ENCODE results near the gene VPS13D.

Gene VPS13D

GRCh38 chr1:12279003-12279402 is 49.2 kb downstream of the VPS13D start:
- Histone ChIP-seq H3K9ac (ENCODE audit: insufficient read length) (no peak overlapping the region), H3K36me3 (ENCODE audit: insufficient read depth, low read length) (peaks cover 49% of the 10 kb centered on the region), H3K9me3 (ENCODE audit: low read depth, low read length) (no peaks in the 10 kb centered on the region), H3K27ac (no peak overlapping the region), H3K4me3 (no peak overlapping the region)
- TF ChIP-seq EZH2 (IDR thresholded peaks at IDR 0.05) (no peak), POLR2AphosphoS5 (IDR thresholded peaks at IDR 0.05; ENCODE audit: borderline replicate concordance, low read depth, low read length) (no peak)
- DNase-seq (ENCODE audit: low read depth, low spot score), result no peak

- Histone ChIP-seq H3K4me3 (no peak overlapping the region), H3K9ac (ENCODE audit: insufficient read length) (no peak overlapping the region), H3K27ac (no peak overlapping the region), H3K9me3 (ENCODE audit: low read depth, low read length) (no peaks in the 10 kb centered on the region), H3K36me3 (ENCODE audit: insufficient read depth, low read length) (peaks cover 49% of the 10 kb centered on the region)
- no peak for TF ChIP-seq FOXP2 (optimal IDR thresholded peaks at IDR 0.05; ENCODE audit: control extremely low read depth, extremely low read length, insufficient read depth)
- no peak for TF ChIP-seq EZH2 (IDR thresholded peaks at IDR 0.05)
- TF ChIP-seq POLR2AphosphoS5 (IDR thresholded peaks at IDR 0.05; ENCODE audit: borderline replicate concordance, low read depth, low read length), result no peak
- DNase-seq (ENCODE audit: low read depth, low spot score), result no peak
These were observed 50.1 kb downstream of the VPS13D start for GRCh38 chr1:12279728-12280464.

- Histone ChIP-seq H3K9ac (ENCODE audit: insufficient read length) (no peak overlapping the region), H3K4me3 (no peak overlapping the region), H3K36me3 (ENCODE audit: insufficient read depth, low read length) (peaks cover 33% of the 10 kb centered on the region), H3K9me3 (ENCODE audit: low read depth, low read length) (no peaks in the 10 kb centered on the region), H3K27ac (no peak overlapping the region)
- TF ChIP-seq EZH2 (IDR thresholded peaks at IDR 0.05), result no peak
- no peak for TF ChIP-seq FOXP2 (optimal IDR thresholded peaks at IDR 0.05; ENCODE audit: control extremely low read depth, extremely low read length, insufficient read depth)
- TF ChIP-seq POLR2AphosphoS5 (IDR thresholded peaks at IDR 0.05; ENCODE audit: borderline replicate concordance, low read depth, low read length), result no peak
- DNase-seq (ENCODE audit: low read depth, low spot score), result no peak
These were observed 52.3 kb downstream of the VPS13D start for GRCh38 chr1:12282142-12282541.

DNA sequence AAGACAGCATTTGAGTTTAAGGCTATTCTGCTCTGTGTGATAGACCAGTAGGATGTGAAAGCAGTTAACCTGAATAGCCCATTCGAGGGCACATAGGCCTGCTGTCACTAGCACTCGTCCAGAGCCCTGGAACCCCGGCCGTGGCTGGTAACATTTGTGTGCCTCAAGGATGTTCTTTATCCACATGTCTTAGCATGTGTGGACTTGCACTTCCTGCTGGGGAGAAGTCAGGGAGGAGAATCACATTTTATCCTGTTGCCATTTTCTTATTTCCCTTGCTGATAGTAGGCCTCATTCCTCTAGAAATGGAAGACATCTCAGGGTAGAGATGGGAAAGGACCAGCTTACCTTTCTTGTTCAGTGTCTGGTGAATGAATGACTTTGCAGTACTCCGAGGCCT is 54.7 kb downstream of the VPS13D start:
- Histone ChIP-seq H3K36me3 (ENCODE audit: insufficient read depth, low read length) (peaks cover 25% of the 10 kb centered on the region), H3K27ac (no peak overlapping the region), H3K9me3 (ENCODE audit: low read depth, low read length) (no peaks in the 10 kb centered on the region), H3K4me3 (no peak overlapping the region), H3K9ac (ENCODE audit: insufficient read length) (no peak overlapping the region)
- DNase-seq (ENCODE audit: low read depth, low spot score), result no peak
- TF ChIP-seq FOXP2 (optimal IDR thresholded peaks at IDR 0.05; ENCODE audit: control extremely low read depth, extremely low read length, insufficient read depth) (no peak), POLR2AphosphoS5 (IDR thresholded peaks at IDR 0.05; ENCODE audit: borderline replicate concordance, low read depth, low read length) (no peak), EZH2 (IDR thresholded peaks at IDR 0.05) (no peak)

- no peak for TF ChIP-seq FOXP2 (optimal IDR thresholded peaks at IDR 0.05; ENCODE audit: control extremely low read depth, extremely low read length, insufficient read depth)
- TF ChIP-seq POLR2AphosphoS5 (IDR thresholded peaks at IDR 0.05; ENCODE audit: borderline replicate concordance, low read depth, low read length), result no peak
- no peak for TF ChIP-seq EZH2 (IDR thresholded peaks at IDR 0.05)
- no peaks in the 10 kb centered on the region for H3K9me3 ChIP-seq (ENCODE audit: low read depth, low read length)
- peaks cover 25% of the 10 kb centered on the region for H3K36me3 ChIP-seq (ENCODE audit: insufficient read depth, low read length)
- no peak overlapping the region for H3K27ac ChIP-seq
- no peak for DNase-seq (ENCODE audit: low read depth, low spot score)
- H3K9ac ChIP-seq (ENCODE audit: insufficient read length), result no peak overlapping the region
- H3K4me3 ChIP-seq, result no peak overlapping the region
These were observed 55.8 kb downstream of the VPS13D start for GRCh38 chr1:12285496-12286143.

DNA sequence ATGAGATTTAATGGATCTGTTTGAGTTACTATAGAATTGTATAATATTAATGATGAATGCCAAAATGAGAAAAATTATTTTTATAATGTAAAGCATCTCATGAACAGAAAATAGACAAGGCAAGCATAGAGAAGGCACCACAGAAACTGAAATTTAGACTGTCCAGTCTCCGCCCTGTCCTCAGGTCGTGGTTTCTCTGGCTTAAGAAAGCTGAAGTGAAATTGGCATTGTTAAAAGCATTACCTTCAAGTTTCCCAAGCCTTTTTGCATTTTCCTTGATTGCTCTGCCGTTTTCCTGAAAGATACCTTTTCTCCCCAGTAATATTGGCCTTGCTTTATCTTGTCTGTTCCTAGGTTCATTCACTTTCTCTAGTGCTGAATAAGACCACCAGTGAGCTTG is 58.0 kb downstream of the VPS13D start:
- no peak overlapping the region for H3K27ac ChIP-seq
- H3K36me3 ChIP-seq (ENCODE audit: insufficient read depth, low read length), result peaks cover 17% of the 10 kb centered on the region
- no peak overlapping the region for H3K4me3 ChIP-seq
- no peaks in the 10 kb centered on the region for H3K9me3 ChIP-seq (ENCODE audit: low read depth, low read length)
- no peak for TF ChIP-seq EZH2 (IDR thresholded peaks at IDR 0.05)
- TF ChIP-seq POLR2AphosphoS5 (IDR thresholded peaks at IDR 0.05; ENCODE audit: borderline replicate concordance, low read depth, low read length), result no peak
- no peak for TF ChIP-seq FOXP2 (optimal IDR thresholded peaks at IDR 0.05; ENCODE audit: control extremely low read depth, extremely low read length, insufficient read depth)
- H3K9ac ChIP-seq (ENCODE audit: insufficient read length), result no peak overlapping the region
- no peak for DNase-seq (ENCODE audit: low read depth, low spot score)

DNA sequence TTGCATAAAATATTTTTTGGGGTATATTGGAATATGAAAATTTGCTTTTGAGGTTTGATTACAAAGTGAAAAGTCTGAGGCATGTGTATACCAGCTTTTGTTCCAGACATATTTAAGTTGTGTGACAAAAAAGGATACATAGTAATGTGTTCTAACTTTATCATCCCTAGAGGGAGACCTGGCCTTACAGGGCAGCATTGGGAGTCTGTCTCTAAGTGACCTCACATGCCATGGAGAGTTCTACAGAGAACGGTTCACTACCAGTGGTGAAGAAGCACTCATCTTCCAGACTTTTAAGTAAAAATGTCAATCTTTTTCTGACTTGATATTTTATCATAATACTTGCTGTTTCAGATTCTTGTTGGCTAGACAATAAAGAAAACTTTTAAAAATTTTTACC is 61.0 kb downstream of the VPS13D start:
- no peak for DNase-seq (ENCODE audit: low read depth, low spot score)
- no peaks in the 10 kb centered on the region for H3K9me3 ChIP-seq (ENCODE audit: low read depth, low read length)
- H3K27ac ChIP-seq, result no peak overlapping the region
- H3K4me3 ChIP-seq, result no peak overlapping the region
- TF ChIP-seq EZH2 (IDR thresholded peaks at IDR 0.05), result no peak
- no peak for TF ChIP-seq POLR2AphosphoS5 (IDR thresholded peaks at IDR 0.05; ENCODE audit: borderline replicate concordance, low read depth, low read length)
- TF ChIP-seq FOXP2 (optimal IDR thresholded peaks at IDR 0.05; ENCODE audit: control extremely low read depth, extremely low read length, insufficient read depth), result no peak
- H3K9ac ChIP-seq (ENCODE audit: insufficient read length), result no peak overlapping the region
- H3K36me3 ChIP-seq (ENCODE audit: insufficient read depth, low read length), result peaks cover 12% of the 10 kb centered on the region; the same call in 1 of the 2 replicates

DNA sequence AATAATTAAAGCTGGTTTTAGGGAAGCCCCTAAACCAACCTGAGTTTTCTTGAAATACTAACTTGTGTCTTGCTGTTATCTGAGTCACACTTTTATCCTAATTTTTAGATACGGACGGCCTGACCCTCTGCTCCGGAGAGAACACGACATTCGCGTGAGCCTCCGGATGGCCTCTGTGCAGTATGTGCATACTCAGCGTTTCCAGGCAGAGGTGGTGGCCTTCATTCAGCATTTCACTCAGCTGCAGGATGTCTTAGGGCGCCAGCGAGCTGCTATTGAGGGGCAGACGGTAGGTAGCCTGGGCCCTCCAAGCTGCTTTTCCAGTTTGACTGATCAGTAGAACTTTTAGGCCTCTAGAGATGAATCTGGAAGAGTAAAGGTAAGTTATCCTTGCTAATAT is 63.6 kb downstream of the VPS13D start:
- Histone ChIP-seq H3K9me3 (ENCODE audit: low read depth, low read length) (no peaks in the 10 kb centered on the region), H3K9ac (ENCODE audit: insufficient read length) (no peak overlapping the region), H3K36me3 (ENCODE audit: insufficient read depth, low read length) (peaks cover 7% of the 10 kb centered on the region; the same call in 1 of the 2 replicates), H3K4me3 (no peak overlapping the region), H3K27ac (no peak overlapping the region)
- TF ChIP-seq FOXP2 (optimal IDR thresholded peaks at IDR 0.05; ENCODE audit: control extremely low read depth, extremely low read length, insufficient read depth), result no peak
- no peak for TF ChIP-seq POLR2AphosphoS5 (IDR thresholded peaks at IDR 0.05; ENCODE audit: borderline replicate concordance, low read depth, low read length)
- no peak for TF ChIP-seq EZH2 (IDR thresholded peaks at IDR 0.05)
- DNase-seq (ENCODE audit: low read depth, low spot score), result no peak

Measured in SK-N-MC (cell line).